H9 (cell line): ENCODE results near the gene LPCAT1. TPM values are rescaled to one million over a fixed set of nuclear protein-coding genes. Genes with fewer than 3 reads are reported as not detected.
A peak's percentile ranks its signal among the peaks of the same experiment; 100 is the strongest.

ENCODE experiments used
- DNase-seq: peaks from one replicate; pipeline ENCODE4 v3.0.0-alpha.2; 2017
- H2AFZ ChIP-seq: one replicate; pipeline ENCODE4 v1.6.1; 2013; ENCODE audit warnings: mild to moderate bottlenecking, low read length, control low read depth, moderate library complexity
- H2AK5ac ChIP-seq: 2 replicates; pipeline ENCODE4 v1.6.1; 2013; ENCODE audit warnings: low read length, control low read depth, mixed read lengths; ENCODE audit not compliant: insufficient read length
- H2BK120ac ChIP-seq: one replicate; pipeline ENCODE4 v1.6.1; 2013; ENCODE audit warnings: low read depth, mild to moderate bottlenecking, low read length, control low read depth, inconsistent platforms; ENCODE audit not compliant: poor library complexity, severe bottlenecking
- H2BK12ac ChIP-seq: 2 replicates; pipeline ENCODE4 v1.6.1; 2013; ENCODE audit warnings: low read length, control low read depth, mixed read lengths, low read depth; ENCODE audit not compliant: insufficient read length
- H2BK15ac ChIP-seq: 2 replicates; pipeline ENCODE4 v1.6.1; 2013; ENCODE audit warnings: low read depth, low read length, control low read depth
- H2BK20ac ChIP-seq: one replicate; pipeline ENCODE4 v1.6.1; 2013; ENCODE audit warnings: low read depth, mild to moderate bottlenecking, low read length, control low read depth, inconsistent platforms; ENCODE audit not compliant: poor library complexity, severe bottlenecking
- H2BK5ac ChIP-seq: 2 replicates; pipeline ENCODE4 v1.6.1; 2013; ENCODE audit warnings: low read length, control low read depth, mixed read lengths; ENCODE audit not compliant: insufficient read length
- H3K14ac ChIP-seq: 2 replicates; pipeline ENCODE4 v1.6.1; 2013; ENCODE audit warnings: low read length, control low read depth; ENCODE audit not compliant: insufficient read depth
- H3K18ac ChIP-seq: 2 replicates; pipeline ENCODE4 v1.6.1; 2013; ENCODE audit warnings: low read depth, mild to moderate bottlenecking, mixed read lengths, low read length, control low read depth; ENCODE audit not compliant: insufficient read length
- H3K23ac ChIP-seq: 2 replicates; pipeline ENCODE4 v1.6.1; 2013; ENCODE audit warnings: low read length, control low read depth, mixed read lengths, low read depth; ENCODE audit not compliant: insufficient read length
- H3K23me2 ChIP-seq: 2 replicates; pipeline ENCODE4 v1.6.1; 2013; ENCODE audit warnings: low read depth, mild to moderate bottlenecking, mixed read lengths, low read length, control low read depth; ENCODE audit not compliant: insufficient read length, poor library complexity, severe bottlenecking
- H3K27ac ChIP-seq: 2 replicates; pipeline ENCODE4 v1.5.1; 2013; ENCODE audit warnings: low read length, control low read depth, mixed read lengths, low read depth; ENCODE audit not compliant: insufficient read length
- H3K27me3 ChIP-seq: 2 replicates; pipeline ENCODE4 v1.6.1; 2013; ENCODE audit warnings: low read length, control low read depth, inconsistent platforms; ENCODE audit not compliant: insufficient read depth
- H3K4ac ChIP-seq: 2 replicates; pipeline ENCODE4 v1.6.1; 2013; ENCODE audit warnings: low read depth, mild to moderate bottlenecking, control low read depth, inconsistent platforms, low read length, moderate library complexity
- H3K4me1 ChIP-seq: 2 replicates; pipeline ENCODE4 v1.6.1; 2013; ENCODE audit warnings: low read length, control low read depth, inconsistent platforms; ENCODE audit not compliant: insufficient read depth
- H3K4me2 ChIP-seq: 2 replicates; pipeline ENCODE4 v1.6.1; 2013; ENCODE audit warnings: low read length, control low read depth, mixed read lengths; ENCODE audit not compliant: insufficient read length, insufficient read depth
- H3K56ac ChIP-seq: 2 replicates; pipeline ENCODE4 v1.6.1; 2013; ENCODE audit warnings: low read depth, mild to moderate bottlenecking, mixed read lengths, low read length, control low read depth; ENCODE audit not compliant: insufficient read length
- H3K79me1 ChIP-seq: 2 replicates; pipeline ENCODE4 v1.6.1; 2013; ENCODE audit warnings: low read depth, mild to moderate bottlenecking, moderate library complexity, low read length, control low read depth, inconsistent platforms; ENCODE audit not compliant: insufficient read depth, poor library complexity, severe bottlenecking
- H3K79me2 ChIP-seq: 2 replicates; pipeline ENCODE4 v1.6.1; 2013; ENCODE audit warnings: low read length, control low read depth, inconsistent platforms; ENCODE audit not compliant: insufficient read depth
- H3K9ac ChIP-seq: 2 replicates; pipeline ENCODE4 v1.6.1; 2013; ENCODE audit warnings: low read length, control low read depth, mixed read lengths; ENCODE audit not compliant: insufficient read length; ENCODE audit errors: extremely low read depth
- H3K9me3 ChIP-seq: one replicate; pipeline ENCODE4 v1.6.1; 2013; ENCODE audit warnings: low read depth, low read length, inconsistent platforms; ENCODE audit not compliant: control insufficient read depth
- H3T11ph ChIP-seq: one replicate; pipeline ENCODE4 v1.6.1; 2013; ENCODE audit warnings: mild to moderate bottlenecking, low read length, control low read depth, inconsistent platforms
- H4K20me1 ChIP-seq: one replicate; pipeline ENCODE4 v1.6.1; 2013; ENCODE audit not compliant: control insufficient read depth, insufficient read length, insufficient read depth
- H4K5ac ChIP-seq: 2 replicates; pipeline ENCODE4 v1.6.1; 2013; ENCODE audit warnings: low read depth, mild to moderate bottlenecking, mixed read lengths, low read length, control low read depth; ENCODE audit not compliant: insufficient read length
- H4K8ac ChIP-seq: replicated peaks from 2 replicates; pipeline ENCODE4 v1.6.1; 2013; ENCODE audit warnings: low read length, control low read depth, mixed read lengths, low read depth; ENCODE audit not compliant: insufficient read length
- H4K91ac ChIP-seq: 2 replicates; pipeline ENCODE4 v1.6.1; 2013; ENCODE audit warnings: low read depth, mild to moderate bottlenecking, moderate library complexity, mixed read lengths, low read length, control low read depth; ENCODE audit not compliant: insufficient read length
- H3K27ac Mint-ChIP-seq, 3 experiments: 2 replicates in 2 of 3; 3 replicates in 1 of 3; pipeline ENCODE4 v1.8.0; 2020 to 2021; ENCODE audit warnings: mixed read lengths in 3 of 3, mild to moderate bottlenecking in 1 of 3, moderate library complexity in 1 of 3
- H3K27me3 Mint-ChIP-seq: 2 replicates; pipeline ENCODE4 v1.8.0; 2021; ENCODE audit warnings: low read depth, mild to moderate bottlenecking, moderate library complexity, mixed read lengths
- H3K36me3 Mint-ChIP-seq, 3 experiments: 2 replicates in 2 of 3; 3 replicates in 1 of 3; pipeline ENCODE4 v1.8.0; 2020 to 2021; ENCODE audit warnings: low read depth in 3 of 3, mixed read lengths in 3 of 3; ENCODE audit not compliant: insufficient read depth in 1 of 3
- H3K4me1 Mint-ChIP-seq, 2 experiments: 2 replicates each; pipeline ENCODE4 v1.8.0; 2020; ENCODE audit warnings: mixed read lengths in 2 of 2
- H3K4me3 Mint-ChIP-seq, 2 experiments: 2 replicates in 1 of 2; 3 replicates in 1 of 2; pipeline ENCODE4 v1.8.0; 2020 to 2021; ENCODE audit warnings: mild to moderate bottlenecking in 2 of 2, mixed read lengths in 2 of 2, moderate library complexity in 1 of 2
- H3K9me3 Mint-ChIP-seq, 2 experiments: 2 replicates in 1 of 2; 3 replicates in 1 of 2; pipeline ENCODE4 v1.8.0; 2020; ENCODE audit warnings: mild to moderate bottlenecking in 2 of 2, mixed read lengths in 2 of 2, moderate library complexity in 1 of 2
- WGBS: extraction: QIAGEN DNeasy Blood & Tissue Kit; methylation state at CpG from one replicate; pipeline ENCODE4 v1.1.7; 2013; ENCODE audit warnings: missing lambda C conversion rate, low lambda C conversion rate, mixed read lengths; ENCODE audit not compliant: insufficient read length; ENCODE audit errors: extremely low coverage; 5-methylcytosine and 5-hydroxymethylcytosine counted together
- total RNA-seq: library from RNA; stranded (reverse); gene quantifications from 2 replicates; pipeline ENCODE4 v1.2.1, GENCODE V29; 2021
- TF ChIP-seq, protein P1 (sequence below): fragments of 200-600 bp; sonication (generic); conservative IDR thresholded peaks from 3 replicates; pipeline ENCODE4 v1.8.0; 2021; ENCODE audit warnings: antibody characterized with exemption, mild to moderate bottlenecking

Gene LPCAT1
- total RNA-seq, 1 experiment from 2014 or later, result 231 TPM

DNA sequence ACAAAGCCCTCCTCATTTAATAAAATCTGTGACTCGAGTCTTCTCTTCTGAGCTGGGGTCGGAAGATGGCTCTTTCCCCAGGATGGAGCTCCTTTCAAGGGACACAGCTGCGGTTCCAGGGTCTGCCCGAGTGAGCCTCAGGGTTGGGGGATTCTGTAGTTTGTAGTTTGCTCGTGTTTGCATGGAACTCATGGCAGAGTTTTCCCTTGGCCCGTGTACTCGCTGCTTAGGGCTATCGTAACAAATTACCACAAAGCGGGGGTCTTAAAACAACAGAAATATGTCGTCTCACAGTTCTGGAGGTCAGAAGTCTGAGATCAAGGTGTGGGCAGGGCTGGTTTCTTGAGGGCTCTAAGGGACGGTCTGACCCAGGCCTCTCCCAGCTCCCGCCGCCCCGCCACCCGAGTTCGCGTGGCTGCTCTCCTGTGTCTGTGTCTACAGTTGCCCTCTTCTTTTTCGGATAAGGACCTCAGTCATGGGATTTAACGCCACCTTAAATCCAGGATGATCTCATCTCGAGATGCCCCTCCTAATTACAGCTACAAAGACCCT is 13.9 kb upstream of the LPCAT1 start:
- Histone ChIP-seq H3K56ac (no peak overlapping the region), H3K79me1 (no peaks in the 10 kb centered on the region), H3K4me2 (no peak overlapping the region), H3K23me2 (no peaks in the 10 kb centered on the region), H4K8ac (no peak overlapping the region), H2BK120ac (no peak overlapping the region), H3T11ph (no peak overlapping the region), H4K91ac (no peak overlapping the region), H3K4me1 (no peaks in the 10 kb centered on the region), H3K23ac (no peak overlapping the region), H3K27ac (no peak overlapping the region), H3K4ac (no peak overlapping the region), H2AK5ac (no peak overlapping the region), H2BK20ac (no peak overlapping the region), H3K27me3 (no peaks in the 10 kb centered on the region), H3K9ac (no peak overlapping the region), H3K18ac (no peak overlapping the region), H2AFZ (no peak overlapping the region), H3K9me3 (no peaks in the 10 kb centered on the region), H2BK12ac (no peak overlapping the region), H4K20me1 (no peaks in the 10 kb centered on the region), H4K5ac (no peak overlapping the region), H3K79me2 (no peaks in the 10 kb centered on the region), H2BK15ac (no peak overlapping the region), H2BK5ac (no peak overlapping the region), H3K14ac (no peak overlapping the region)
- TF ChIP-seq, protein P1, sequence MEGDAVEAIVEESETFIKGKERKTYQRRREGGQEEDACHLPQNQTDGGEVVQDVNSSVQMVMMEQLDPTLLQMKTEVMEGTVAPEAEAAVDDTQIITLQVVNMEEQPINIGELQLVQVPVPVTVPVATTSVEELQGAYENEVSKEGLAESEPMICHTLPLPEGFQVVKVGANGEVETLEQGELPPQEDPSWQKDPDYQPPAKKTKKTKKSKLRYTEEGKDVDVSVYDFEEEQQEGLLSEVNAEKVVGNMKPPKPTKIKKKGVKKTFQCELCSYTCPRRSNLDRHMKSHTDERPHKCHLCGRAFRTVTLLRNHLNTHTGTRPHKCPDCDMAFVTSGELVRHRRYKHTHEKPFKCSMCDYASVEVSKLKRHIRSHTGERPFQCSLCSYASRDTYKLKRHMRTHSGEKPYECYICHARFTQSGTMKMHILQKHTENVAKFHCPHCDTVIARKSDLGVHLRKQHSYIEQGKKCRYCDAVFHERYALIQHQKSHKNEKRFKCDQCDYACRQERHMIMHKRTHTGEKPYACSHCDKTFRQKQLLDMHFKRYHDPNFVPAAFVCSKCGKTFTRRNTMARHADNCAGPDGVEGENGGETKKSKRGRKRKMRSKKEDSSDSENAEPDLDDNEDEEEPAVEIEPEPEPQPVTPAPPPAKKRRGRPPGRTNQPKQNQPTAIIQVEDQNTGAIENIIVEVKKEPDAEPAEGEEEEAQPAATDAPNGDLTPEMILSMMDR, result no peak
- H3K4me3 Mint-ChIP-seq, result no peak overlapping the region
- H3K27me3 Mint-ChIP-seq, result peaks cover 17% of the 10 kb centered on the region
- H3K36me3 Mint-ChIP-seq, result no peaks in the 10 kb centered on the region
- WGBS, result no CpG with 5 or more reads among the region's 20 CpGs
- H3K27ac Mint-ChIP-seq, result peak overlapping the region in 2 of 3 experiments; percentile 21 to 30; a peak in 2 of 7 replicates
- peak; percentile 20 for DNase-seq
- no peaks in the 10 kb centered on the region for H3K9me3 Mint-ChIP-seq
- H3K4me1 Mint-ChIP-seq, result no peaks in the 10 kb centered on the region
